Measurements from ENCODE around the gene NUMB.

The NUMB gene

GRCh38 chr14:73245480-73246325 is 212.6 kb downstream of the NUMB start:
- DNase-seq (ENCODE audit: low spot score), result peak; percentile 84

DNA sequence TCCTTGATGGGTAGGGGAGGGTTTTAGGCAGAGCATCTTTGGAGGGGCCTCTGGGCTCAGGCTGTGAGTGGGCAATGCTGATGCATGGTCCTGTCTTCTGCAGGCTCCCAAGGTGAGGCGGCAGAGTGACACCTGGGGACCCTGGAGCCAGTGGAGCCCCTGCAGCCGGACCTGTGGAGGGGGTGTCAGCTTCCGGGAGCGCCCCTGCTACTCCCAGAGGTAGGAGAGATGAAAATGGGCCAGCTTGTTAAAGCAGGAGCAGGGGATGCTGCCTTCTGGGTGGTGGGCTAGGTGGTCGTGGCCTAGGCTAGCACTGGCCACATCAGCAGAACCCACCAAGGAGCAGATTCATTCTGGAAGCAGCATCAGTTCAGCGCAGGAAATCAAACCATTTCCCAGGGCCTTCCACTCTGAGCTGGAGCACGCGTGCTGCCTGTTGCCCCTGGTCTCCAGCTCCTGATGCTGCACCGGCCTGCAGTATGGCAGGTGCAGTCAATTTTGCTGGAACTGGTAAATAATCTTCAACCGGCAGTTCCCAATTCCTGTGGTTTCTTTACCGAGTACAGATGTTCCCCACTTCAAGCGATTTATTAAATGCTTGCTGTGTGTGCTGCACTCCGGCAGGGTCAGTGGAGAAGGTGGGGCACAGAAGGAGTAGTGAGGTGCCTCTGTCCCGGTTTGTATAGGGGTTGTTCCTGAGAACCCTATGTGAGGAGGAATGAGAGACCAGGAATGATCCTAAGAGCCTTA is 213.6 kb downstream of the NUMB start:
- DNase-seq (ENCODE audit: low spot score), result no peak

DNA sequence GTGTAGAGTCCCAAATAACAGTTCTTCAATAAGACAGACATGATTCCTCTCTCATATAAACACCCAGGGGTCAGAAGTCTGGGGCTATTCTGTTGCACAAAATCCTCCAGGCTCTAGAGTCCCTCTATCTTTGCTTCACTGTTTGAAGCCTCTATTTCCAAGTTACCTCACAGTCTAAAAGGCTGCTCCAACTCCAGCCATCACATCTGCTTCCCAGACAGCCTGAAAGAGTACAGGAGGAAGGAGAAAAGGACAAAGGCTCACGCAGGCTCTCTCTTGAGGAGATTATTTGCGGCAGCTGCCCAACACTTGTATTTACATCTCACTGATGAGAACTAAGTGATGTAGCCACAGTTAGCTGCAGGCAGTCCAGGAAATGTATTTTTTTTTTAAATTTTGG is 214.6 kb downstream of the NUMB start:
- no peak for DNase-seq (ENCODE audit: low spot score)

GRCh38 chr14:73243341-73243740 is 215.0 kb downstream of the NUMB start:
- DNase-seq (ENCODE audit: low spot score), result no peak

- no peak for DNase-seq (ENCODE audit: low spot score)
Measured at GRCh38 chr14:73242357-73242901, 215.9 kb downstream of the NUMB start.

DNA sequence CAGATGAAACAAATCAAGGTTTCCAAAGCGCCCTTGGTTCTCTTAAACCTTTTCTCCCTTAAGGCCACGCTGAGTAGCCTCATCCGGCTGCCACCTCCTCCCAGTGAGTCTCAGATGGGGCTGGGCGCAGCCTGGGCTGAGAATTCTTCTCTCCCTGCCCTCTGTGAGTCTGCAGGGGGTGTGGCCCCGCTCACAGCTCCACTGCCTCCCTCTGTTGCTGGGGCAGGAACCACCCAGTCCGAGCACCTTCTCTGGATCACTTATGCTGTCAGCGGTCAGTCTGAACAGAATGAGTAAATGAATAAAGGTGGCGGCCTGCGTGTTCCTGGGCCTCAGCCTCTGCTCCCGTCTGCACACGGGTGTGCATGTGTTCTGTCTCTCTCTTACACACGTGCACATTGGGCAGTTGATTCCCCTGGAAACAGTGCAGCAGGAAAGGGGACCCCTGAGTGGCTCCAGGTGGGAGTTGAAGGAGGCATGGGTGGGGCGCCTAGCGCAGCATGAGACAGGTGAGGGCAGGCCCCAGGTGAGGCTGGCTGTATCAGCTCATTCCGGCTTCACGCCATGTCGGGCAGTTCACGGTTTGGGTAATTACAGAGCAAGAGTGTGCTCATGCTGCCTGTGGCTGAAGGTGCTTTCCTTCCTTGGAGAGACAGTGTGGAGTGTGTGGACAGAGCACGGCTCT is 216.7 kb downstream of the NUMB start:
- DNase-seq (ENCODE audit: low spot score), result no peak

- DNase-seq (ENCODE audit: low spot score), result no peak
Measured at GRCh38 chr14:73240816-73241480, 217.4 kb downstream of the NUMB start.

GRCh38 chr14:73239393-73240241 is 218.7 kb downstream of the NUMB start:
- no peak for DNase-seq (ENCODE audit: low spot score)

GRCh38 chr14:73238941-73239340 is 219.4 kb downstream of the NUMB start:
- DNase-seq (ENCODE audit: low spot score), result no peak

- DNase-seq (ENCODE audit: low spot score), result no peak
Measured at GRCh38 chr14:73238424-73238852, 219.9 kb downstream of the NUMB start.

DNA sequence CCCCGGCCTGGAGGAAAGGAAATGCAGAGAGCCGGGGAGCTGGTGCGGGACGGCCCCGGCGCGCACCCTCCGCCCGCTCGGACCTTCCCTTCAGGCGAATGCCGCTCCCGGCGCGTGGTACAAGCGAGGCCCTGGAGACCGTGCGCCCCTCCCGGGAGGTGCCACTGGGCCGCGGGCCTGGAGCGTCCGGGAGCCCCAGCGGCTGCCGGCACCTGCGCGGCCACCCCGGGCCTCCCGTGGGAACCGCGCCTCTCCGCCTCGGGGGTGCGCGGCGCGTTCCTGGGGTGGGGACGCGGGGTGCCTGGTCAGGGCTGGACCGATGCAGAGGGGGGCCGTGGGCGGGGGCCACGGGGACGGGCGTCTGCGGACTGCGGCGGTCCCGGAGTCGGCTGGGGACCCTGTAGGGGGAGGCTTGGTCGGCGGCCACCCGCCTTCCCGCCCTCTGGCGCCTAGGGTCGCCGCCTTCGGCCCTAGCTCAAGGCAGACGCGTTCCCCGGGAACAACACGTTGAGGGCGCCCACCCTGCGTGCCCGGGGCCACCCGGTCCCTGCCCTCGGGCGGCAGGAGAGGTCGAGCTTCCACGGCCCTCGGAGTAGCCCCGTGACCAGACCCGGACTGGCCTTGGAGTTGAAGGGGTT is 220.4 kb downstream of the NUMB start:
- DNase-seq (ENCODE audit: low spot score), result peak; percentile 52

DNA sequence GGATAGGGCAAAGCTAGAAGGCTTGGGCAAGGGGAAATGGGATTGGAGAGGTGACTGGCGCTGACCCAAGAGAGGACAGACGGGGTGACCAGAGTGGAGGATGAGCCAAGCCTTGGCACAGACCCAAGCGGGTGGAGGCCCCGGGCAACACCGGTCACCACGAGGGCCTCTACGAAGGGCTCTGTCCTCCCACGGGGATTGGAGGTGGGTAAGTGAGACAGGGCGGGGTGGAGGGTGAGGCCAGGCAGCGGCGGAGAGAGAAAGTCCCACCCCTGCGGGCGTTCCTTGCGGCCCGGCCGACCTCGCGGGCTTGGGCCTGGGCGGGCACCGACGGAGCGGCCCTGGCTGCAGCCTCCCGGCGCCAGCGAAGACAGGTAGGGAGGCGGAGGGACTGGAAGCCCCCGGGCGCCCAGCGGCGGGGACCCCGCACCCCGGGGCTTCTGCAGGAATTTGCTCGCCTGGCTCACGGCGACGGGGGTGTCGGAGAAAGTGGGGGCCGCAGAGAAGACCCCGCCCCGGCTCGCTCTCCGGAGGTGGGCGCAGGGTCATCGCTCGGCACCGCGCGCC is 221.0 kb downstream of the NUMB start, which contains the start of gene PAPLN:
Gene PAPLN, plus strand, starts transcription at position 288 of the 567 bp plus-strand sequence. CDS start 2,273 bp downstream, outside the sequence.
- no peak for DNase-seq (ENCODE audit: low spot score)

DNA sequence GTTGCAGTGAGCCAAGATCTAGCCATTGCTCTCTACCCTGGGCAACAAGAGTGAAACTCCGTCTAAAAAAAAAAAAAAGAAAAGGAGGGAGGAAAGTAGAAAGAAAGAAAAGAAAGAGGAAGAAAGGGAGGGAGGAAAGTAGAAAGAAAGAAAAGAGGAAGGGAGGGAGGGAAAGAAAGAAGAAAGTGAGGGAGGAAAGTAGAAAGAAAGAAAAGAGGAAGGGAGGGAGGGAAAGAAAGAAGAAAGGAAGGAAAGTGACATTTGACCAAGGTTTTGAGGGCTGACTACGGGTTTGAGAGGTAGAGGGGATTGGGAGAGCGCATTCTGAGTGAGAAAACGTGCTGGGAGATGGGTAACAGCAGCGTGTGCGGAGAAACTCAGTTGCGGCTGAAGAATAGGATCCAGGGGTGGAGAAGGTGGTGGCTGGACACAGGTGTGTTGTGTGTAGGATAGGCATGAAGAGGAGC is 221.6 kb downstream of the NUMB start:
- DNase-seq (ENCODE audit: low spot score), result no peak

DNA sequence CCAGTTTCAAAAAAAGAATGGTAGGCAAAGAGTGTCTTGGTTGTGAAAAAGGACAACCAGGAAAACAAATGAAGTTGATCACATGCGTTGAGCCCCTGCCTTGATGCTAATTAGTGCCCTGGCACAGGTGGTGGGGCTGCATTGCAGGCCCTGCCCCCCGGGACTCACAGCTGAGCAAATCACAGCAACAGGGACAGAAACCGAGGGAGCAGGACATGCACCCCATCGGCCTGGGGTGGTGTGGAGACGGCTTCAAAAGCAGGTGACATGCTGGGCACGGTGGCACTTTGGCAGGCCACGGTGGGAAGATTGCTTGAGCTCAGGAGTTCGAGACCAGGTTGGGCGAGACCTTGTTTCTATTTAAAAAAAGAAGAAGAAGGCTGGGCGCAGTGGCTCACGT is 222.2 kb downstream of the NUMB start:
- no peak for DNase-seq (ENCODE audit: low spot score)

DNA sequence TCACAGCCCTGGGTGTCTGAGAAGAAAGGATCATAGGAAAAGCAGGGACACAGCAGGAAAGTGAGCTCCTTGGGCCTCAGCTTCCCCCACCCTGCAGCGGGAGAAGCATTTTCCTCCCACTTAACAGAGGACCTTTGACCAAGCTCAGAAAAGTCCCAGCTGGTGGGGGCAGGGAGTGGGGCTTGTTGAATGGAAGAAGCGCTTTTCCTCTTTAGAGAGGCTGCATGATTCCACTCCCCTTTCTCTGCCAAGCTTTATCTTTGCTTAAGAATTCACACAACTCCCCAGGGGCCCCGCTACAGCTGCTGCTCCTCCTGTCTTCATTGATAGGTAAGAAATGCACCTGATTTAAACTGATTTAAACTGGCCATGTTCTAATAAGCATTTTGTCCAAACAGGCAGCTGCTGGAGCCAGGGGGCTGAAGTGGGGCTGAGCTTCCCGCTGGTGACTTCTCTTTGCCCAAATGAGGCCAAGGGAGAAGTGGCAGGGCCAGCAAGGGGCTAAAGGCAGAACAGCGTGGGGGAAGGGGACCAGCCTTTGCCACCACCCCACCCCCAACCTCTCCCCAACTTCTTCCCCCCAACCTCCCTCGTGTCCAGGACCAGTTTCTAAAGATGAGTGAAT is 222.7 kb downstream of the NUMB start:
- no peak for DNase-seq (ENCODE audit: low spot score)

- DNase-seq (ENCODE audit: low spot score), result no peak
Measured at GRCh38 chr14:73234586-73235394, 223.6 kb downstream of the NUMB start.

DNA sequence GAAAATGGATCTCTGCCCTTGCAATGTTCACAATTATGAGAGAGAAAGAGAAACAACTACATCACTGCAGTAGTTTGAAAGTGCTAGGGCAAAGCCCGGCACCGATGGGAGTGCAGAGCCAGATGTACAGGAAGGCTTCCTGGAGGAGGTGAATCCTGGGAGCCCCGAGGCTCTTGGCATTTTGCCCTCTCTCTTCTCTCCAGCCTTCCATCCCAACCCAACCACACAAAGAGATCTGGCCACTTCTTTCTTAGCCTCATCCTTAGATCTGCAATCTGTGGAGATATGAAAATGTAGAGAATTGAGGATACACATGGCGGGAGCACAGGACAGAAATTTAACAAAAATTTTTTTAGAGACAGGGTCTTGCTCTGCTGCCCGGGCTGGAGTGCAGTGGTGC is 224.3 kb downstream of the NUMB start:
- DNase-seq (ENCODE audit: low spot score), result no peak

DNA sequence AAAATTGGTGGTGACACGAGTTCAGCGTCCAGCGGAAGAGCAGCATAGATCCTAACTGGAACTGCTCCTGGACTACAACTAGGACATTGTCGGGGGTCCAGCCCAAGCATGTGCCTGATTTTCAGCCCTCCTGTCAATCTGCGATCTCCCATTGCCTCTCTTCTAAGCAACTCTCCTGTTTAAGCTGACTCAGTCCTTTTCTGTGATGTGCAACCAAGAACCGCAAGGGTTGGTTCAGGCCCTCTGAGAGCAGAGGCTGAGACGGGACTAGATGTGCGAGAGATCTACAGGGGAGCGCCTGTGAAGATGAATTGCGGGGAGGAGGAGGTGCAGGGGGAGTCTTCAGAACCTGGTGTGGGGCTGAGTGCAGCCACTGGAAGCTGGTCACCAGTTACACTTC is 224.8 kb downstream of the NUMB start:
- DNase-seq (ENCODE audit: low spot score), result no peak
